Panc1 (cell line): ENCODE measurements around the gene SYT13. TPM values are rescaled to one million over a fixed set of nuclear protein-coding genes. Genes with fewer than 3 reads are reported as not detected.

ENCODE experiments used
- ATAC-seq: fragments of 200-7000 bp; cut with Tn5 transposase; 2 replicates; pipeline ENCODE4 v1.9.1; 2020; ENCODE audit warnings: mild to moderate bottlenecking, moderate library complexity
- BruUV-seq: library from RNA; stranded (reverse); fragments of 400-500 nt; replicated peaks from 2 replicates; lab custom pipeline; 2021; lab: Mats Ljungman, UMichigan
- CTCF ChIA-PET: fragments of 300-600 bp; sonication (Branson Sonifier 250); formaldehyde crosslinking; loops from one replicate; lab custom pipeline; 2022; ENCODE audit warnings: antibody characterized with exemption; lab: Charles Lee
- POLR2A ChIA-PET: fragments of 300-600 bp; sonication (Branson Sonifier 250); formaldehyde crosslinking; loops from one replicate; lab custom pipeline; 2022; ENCODE audit warnings: antibody characterized with exemption; lab: Charles Lee
- DNase-seq: peaks from one replicate; pipeline ENCODE4 v3.0.0-alpha.2; 2010; ENCODE audit warnings: low read depth, low spot score
- H3K27ac ChIP-seq: 2 replicates; pipeline ENCODE4 v1.5.1; 2011; ENCODE audit warnings: mild to moderate bottlenecking, low read length, inconsistent platforms
- H3K27me3 ChIP-seq: fragments of 200-500 bp; sonication (Bioruptor generic); 2 replicates; pipeline ENCODE4 v1.6.0; 2014; ENCODE audit warnings: low read length, inconsistent platforms; ENCODE audit not compliant: control insufficient read depth, insufficient read depth
- H3K36me3 ChIP-seq: fragments of 200-500 bp; sonication (Bioruptor generic); 2 replicates; pipeline ENCODE4 v1.5.1; 2014; ENCODE audit warnings: inconsistent platforms, mild to moderate bottlenecking, low read length, moderate library complexity; ENCODE audit not compliant: control insufficient read depth, insufficient read depth
- H3K4me1 ChIP-seq: 2 replicates; pipeline ENCODE4 v1.5.1; 2011; ENCODE audit warnings: inconsistent platforms, mild to moderate bottlenecking, low read length, moderate library complexity; ENCODE audit not compliant: control insufficient read depth, insufficient read depth
- H3K4me3 ChIP-seq, 2 experiments: 2 replicates each; pipeline ENCODE4 v1.5.1; 2011 to 2012; ENCODE audit warnings: low read depth in 2 of 2, low read length in 2 of 2, mild to moderate bottlenecking in 2 of 2, inconsistent platforms in 1 of 2, moderate library complexity in 1 of 2
- H3K9me3 ChIP-seq: fragments of 200-500 bp; sonication (Bioruptor generic); 2 replicates; pipeline ENCODE4 v1.5.1; 2014; ENCODE audit warnings: low read depth, mild to moderate bottlenecking, inconsistent platforms, low read length, moderate library complexity; ENCODE audit not compliant: control insufficient read depth, insufficient read depth
- POLR2AphosphoS5 ChIP-seq: IDR thresholded peaks from 2 replicates; pipeline ENCODE4 v1.6.1; 2012; ENCODE audit warnings: mild to moderate bottlenecking, low read depth, low read length, moderate library complexity
- SIN3A ChIP-seq: IDR thresholded peaks from 2 replicates; pipeline ENCODE4 v1.6.1; 2012; ENCODE audit warnings: low read depth, mild to moderate bottlenecking, low read length, moderate library complexity, borderline replicate concordance; ENCODE audit not compliant: insufficient read depth
- TCF7L2 ChIP-seq: IDR thresholded peaks from 2 replicates; pipeline ENCODE4 v1.6.1; 2011; ENCODE audit warnings: mild to moderate bottlenecking, low read depth, low read length, inconsistent platforms
- in situ Hi-C: cut with HindIII; loops from 2 replicates; pipeline ENCODE4 v1.10.0; 2016; ENCODE audit warnings: low sequenced_read_pairs, low pct_unique_long_range_greater_than_20kb
- intact Hi-C: fragments of 100-400 bp; cut with micrococcal nuclease; formaldehyde crosslinking; loops from one replicate; pipeline ENCODE4 v1.10.0; 2022; ENCODE audit not compliant: unreplicated experiment
- total RNA-seq: library from RNA; stranded (reverse); gene quantifications from one replicate; pipeline ENCODE4 v1.2.1, GENCODE V29; 2021; ENCODE audit not compliant: unreplicated experiment
- TF ChIP-seq, protein P1 (sequence below), 2 experiments: IDR thresholded peaks; 2 replicates each; pipeline ENCODE4 v1.6.1; 2011 to 2012; ENCODE audit warnings: low read depth in 2 of 2, control low read depth in 1 of 2, low read length in 1 of 2, mild to moderate bottlenecking in 1 of 2, moderate library complexity in 1 of 2; ENCODE audit not compliant: insufficient read depth in 1 of 2
- TF ChIP-seq, protein P2 (sequence below): fragments of 450-650 bp; IDR thresholded peaks from 2 replicates; pipeline ENCODE4 v1.5.1; 2017; ENCODE audit warnings: mild to moderate bottlenecking

SYT13 gene
- total RNA-seq, 1 experiment from 2014 or later = 0.13 TPM

DNA sequence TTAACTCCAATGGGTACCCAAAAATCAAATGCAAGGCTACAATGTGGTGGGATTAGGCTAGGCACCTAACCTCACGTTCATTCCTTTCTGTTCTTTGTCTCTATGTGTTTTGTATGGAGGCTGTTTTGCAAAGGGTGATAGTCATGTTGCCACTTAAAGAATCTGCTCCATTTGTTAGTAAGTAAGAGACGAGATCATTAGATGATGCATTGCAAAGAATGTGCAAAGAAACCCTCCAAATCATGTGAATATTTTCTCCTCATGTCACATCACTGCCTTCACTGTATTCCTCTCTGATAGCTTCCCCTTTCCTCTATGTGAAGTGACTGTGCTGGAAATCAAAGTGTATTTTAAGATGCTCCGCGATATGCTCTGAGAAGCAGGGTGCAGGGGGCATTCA lies 11.9 kb downstream of the SYT13 start:
- POLR2A ChIA-PET = no interaction called here
- ATAC-seq = no peak
- TF ChIP-seq SIN3A = no peak
- TF ChIP-seq, protein P1, sequence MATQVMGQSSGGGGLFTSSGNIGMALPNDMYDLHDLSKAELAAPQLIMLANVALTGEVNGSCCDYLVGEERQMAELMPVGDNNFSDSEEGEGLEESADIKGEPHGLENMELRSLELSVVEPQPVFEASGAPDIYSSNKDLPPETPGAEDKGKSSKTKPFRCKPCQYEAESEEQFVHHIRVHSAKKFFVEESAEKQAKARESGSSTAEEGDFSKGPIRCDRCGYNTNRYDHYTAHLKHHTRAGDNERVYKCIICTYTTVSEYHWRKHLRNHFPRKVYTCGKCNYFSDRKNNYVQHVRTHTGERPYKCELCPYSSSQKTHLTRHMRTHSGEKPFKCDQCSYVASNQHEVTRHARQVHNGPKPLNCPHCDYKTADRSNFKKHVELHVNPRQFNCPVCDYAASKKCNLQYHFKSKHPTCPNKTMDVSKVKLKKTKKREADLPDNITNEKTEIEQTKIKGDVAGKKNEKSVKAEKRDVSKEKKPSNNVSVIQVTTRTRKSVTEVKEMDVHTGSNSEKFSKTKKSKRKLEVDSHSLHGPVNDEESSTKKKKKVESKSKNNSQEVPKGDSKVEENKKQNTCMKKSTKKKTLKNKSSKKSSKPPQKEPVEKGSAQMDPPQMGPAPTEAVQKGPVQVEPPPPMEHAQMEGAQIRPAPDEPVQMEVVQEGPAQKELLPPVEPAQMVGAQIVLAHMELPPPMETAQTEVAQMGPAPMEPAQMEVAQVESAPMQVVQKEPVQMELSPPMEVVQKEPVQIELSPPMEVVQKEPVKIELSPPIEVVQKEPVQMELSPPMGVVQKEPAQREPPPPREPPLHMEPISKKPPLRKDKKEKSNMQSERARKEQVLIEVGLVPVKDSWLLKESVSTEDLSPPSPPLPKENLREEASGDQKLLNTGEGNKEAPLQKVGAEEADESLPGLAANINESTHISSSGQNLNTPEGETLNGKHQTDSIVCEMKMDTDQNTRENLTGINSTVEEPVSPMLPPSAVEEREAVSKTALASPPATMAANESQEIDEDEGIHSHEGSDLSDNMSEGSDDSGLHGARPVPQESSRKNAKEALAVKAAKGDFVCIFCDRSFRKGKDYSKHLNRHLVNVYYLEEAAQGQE (IDR thresholded peaks at IDR 0.05; ENCODE audit: insufficient read depth in 1 of 2, low read depth in 2 of 2, low read length in 1 of 2) = no peak
- TF ChIP-seq, protein P2, sequence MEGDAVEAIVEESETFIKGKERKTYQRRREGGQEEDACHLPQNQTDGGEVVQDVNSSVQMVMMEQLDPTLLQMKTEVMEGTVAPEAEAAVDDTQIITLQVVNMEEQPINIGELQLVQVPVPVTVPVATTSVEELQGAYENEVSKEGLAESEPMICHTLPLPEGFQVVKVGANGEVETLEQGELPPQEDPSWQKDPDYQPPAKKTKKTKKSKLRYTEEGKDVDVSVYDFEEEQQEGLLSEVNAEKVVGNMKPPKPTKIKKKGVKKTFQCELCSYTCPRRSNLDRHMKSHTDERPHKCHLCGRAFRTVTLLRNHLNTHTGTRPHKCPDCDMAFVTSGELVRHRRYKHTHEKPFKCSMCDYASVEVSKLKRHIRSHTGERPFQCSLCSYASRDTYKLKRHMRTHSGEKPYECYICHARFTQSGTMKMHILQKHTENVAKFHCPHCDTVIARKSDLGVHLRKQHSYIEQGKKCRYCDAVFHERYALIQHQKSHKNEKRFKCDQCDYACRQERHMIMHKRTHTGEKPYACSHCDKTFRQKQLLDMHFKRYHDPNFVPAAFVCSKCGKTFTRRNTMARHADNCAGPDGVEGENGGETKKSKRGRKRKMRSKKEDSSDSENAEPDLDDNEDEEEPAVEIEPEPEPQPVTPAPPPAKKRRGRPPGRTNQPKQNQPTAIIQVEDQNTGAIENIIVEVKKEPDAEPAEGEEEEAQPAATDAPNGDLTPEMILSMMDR = no peak
- TF ChIP-seq TCF7L2 = no peak
- no peak for TF ChIP-seq POLR2AphosphoS5
- in situ Hi-C loops (no loop called here), intact Hi-C loops (no loop called here)
- no TSS peak for BruUV-seq
- H3K27me3 ChIP-seq = peaks cover 21% of the 10 kb centered on the region
- H3K4me1 ChIP-seq = no peaks in the 10 kb centered on the region
- CTCF ChIA-PET = no interaction called here
- no peaks in the 10 kb centered on the region for H3K36me3 ChIP-seq
- DNase-seq = no peak
- no peaks in the 10 kb centered on the region for H3K9me3 ChIP-seq
- no peak overlapping the region for H3K4me3 ChIP-seq
- H3K27ac ChIP-seq = no peak overlapping the region

DNA sequence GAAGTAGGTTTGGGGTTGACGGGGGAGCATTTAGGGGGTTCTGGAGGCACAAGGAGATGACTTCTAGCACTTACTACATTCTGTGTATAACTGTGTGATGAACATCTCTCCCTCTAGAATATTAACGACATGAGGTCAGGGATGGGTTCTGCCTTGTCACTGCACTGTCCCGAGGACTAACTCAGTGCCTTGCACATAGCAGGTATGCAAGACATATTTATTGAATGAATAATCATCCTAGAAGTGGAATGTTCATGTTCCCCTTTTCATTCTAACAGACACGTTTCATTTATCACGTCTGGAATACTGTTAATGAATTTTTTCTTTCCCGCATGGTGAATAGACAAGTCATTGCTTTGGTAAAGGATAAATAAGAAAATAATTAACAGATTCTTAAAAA lies 12.6 kb downstream of the SYT13 start:
- ATAC-seq = no peak
- TF ChIP-seq SIN3A = no peak
- TF ChIP-seq POLR2AphosphoS5 = no peak
- TF ChIP-seq TCF7L2 = no peak
- TF ChIP-seq, protein P2 = no peak
- TF ChIP-seq, protein P1 (IDR thresholded peaks at IDR 0.05; ENCODE audit: insufficient read depth in 1 of 2, low read depth in 2 of 2, low read length in 1 of 2) = no peak
- CTCF ChIA-PET = no interaction called here
- BruUV-seq = no TSS peak
- in situ Hi-C loops (no loop called here), intact Hi-C loops (no loop called here)
- Histone ChIP-seq H3K9me3 (no peaks in the 10 kb centered on the region), H3K27ac (no peak overlapping the region), H3K4me1 (no peaks in the 10 kb centered on the region), H3K36me3 (no peaks in the 10 kb centered on the region), H3K4me3 (no peak overlapping the region), H3K27me3 (peaks cover 20% of the 10 kb centered on the region)
- no peak for DNase-seq
- POLR2A ChIA-PET = interaction anchor here (0.7 kb wide), 1 partner anchor 562 kb away, joined by 4 read pairs; no protein-coding TSS in a partner anchor
